Activated CD4-positive, alpha-beta T cell treated with anti-CD3 and anti-CD28 coated beads, Interleukin-2, amount 50 U/mL, for 24 hours (primary cell): Measurements from ENCODE around the gene ATP1A1.

ENCODE experiments used
- DNase-seq, 2 donors: peaks; one replicate each; pipeline ENCODE4 v3.0.0-alpha.2; 2020; ENCODE audit warnings: low read depth in 1 of 2, low spot score in 1 of 2

ATP1A1 gene

GRCh38 chr1:116343019-116343418 lies 30.0 kb upstream of the ATP1A1 start:
- no peak for DNase-seq

DNA sequence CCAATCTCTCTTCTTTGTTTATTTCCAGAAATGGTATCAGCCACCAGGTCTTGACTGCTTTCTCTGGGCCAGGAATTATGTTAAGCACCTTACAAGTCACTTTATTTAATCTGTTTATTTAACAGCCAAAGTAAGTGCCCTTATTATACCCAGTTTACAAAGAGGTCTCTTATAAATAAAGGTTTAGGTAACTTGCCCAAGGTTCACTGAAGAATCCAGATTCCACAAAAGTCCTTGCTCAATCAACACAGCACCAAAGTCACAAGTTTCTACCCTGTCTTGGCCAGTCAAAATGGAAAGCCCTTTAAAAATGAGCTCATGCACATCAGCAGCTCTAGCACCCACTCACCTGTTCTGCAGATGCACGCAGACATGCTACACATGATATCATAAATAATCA lies 28.0 kb upstream of the ATP1A1 start:
- no peak for DNase-seq

DNA sequence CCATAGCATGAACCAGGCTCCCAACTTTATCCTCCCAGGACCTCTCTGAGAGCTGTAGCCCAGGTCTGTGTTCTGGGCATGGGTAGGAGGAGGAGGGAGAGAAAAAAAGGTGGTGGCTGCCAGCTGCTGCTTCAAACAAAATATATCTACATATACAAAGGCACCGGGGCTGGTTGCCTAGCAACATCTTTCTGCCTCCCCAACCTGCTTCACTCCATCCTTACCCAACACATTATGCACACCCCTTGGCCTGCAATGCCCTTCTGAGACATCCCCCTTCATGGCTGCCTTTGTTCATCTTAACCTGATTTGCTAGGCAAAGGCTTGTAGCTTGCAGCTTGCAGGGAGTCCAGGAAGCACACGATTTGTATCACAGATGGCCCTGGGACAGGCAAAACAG lies 27.2 kb upstream of the ATP1A1 start:
- no peak for DNase-seq

- DNase-seq, result no peak
These were observed 25.9 kb upstream of the ATP1A1 start for GRCh38 chr1:116346943-116347673.

GRCh38 chr1:116347696-116348095 lies 25.3 kb upstream of the ATP1A1 start:
- DNase-seq, result no peak

DNA sequence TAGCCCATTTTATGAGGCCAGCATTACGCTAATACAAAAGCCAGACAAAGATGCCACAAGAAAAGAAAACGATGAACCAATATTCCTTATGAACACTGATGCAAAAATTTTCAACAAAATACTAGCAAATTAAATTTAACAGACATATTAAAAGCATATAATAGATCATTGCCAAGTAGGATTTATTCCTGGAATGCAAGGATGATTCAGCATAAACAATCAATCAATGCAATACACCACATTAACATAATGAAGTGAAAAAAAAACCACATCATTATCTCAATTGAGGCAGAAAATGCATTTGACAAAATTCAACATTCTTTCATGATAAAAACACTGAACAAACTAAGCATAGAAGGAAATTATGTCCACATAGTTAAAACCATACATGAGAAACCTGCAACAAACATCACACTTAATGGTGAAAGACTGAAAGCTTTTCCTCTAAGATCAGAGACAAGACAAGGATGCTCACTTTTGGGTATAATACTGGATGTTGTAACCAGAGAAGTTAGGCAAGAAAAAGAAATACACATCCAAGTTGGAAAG lies 22.9 kb upstream of the ATP1A1 start:
- DNase-seq, result no peak

DNA sequence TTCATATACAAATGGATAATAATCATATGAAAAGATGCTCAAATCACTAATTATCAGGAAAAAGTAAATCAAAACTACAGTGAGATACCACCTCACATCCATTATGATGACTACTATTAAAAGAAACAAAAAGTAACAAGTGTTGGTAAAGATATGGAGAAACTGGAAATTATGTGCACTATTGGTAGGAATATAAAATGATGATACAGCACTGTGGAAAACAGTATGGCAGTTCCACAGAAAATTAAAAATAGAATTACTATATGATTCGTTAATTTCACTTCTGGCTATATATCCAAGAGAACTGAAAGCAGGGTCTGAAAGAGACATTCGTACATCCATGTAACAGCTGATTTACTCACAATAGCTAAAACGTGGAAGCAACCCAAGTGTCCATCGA lies 21.1 kb upstream of the ATP1A1 start:
- DNase-seq, result no peak

GRCh38 chr1:116352349-116352813 lies 20.7 kb upstream of the ATP1A1 start:
- DNase-seq, result no peak

GRCh38 chr1:116353155-116353554 lies 19.9 kb upstream of the ATP1A1 start:
- DNase-seq, result no peak

DNA sequence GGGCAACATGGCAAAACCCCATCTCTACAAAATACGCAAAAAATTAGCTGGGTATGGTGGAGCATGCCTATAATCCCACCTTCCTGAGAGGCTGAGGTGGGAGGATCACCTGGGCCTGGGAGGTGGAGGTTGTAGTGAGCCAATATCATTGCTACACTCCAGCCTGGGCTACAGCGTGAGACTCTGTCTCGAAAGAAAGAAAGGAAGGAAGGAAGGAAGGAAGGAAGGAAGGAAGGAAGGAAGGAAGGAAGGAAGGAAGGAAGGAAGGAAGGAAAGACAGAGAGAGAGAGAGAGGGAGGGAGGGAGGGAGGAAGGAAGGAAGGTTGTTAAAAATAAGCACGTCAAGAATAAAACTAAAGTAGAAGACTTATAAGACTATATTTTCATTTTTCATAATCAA lies 17.0 kb upstream of the ATP1A1 start:
- no peak for DNase-seq

- no peak for DNase-seq
These were observed 16.4 kb upstream of the ATP1A1 start for GRCh38 chr1:116356673-116357072.

- DNase-seq, result no peak
These were observed 15.6 kb upstream of the ATP1A1 start for GRCh38 chr1:116357487-116357886.

DNA sequence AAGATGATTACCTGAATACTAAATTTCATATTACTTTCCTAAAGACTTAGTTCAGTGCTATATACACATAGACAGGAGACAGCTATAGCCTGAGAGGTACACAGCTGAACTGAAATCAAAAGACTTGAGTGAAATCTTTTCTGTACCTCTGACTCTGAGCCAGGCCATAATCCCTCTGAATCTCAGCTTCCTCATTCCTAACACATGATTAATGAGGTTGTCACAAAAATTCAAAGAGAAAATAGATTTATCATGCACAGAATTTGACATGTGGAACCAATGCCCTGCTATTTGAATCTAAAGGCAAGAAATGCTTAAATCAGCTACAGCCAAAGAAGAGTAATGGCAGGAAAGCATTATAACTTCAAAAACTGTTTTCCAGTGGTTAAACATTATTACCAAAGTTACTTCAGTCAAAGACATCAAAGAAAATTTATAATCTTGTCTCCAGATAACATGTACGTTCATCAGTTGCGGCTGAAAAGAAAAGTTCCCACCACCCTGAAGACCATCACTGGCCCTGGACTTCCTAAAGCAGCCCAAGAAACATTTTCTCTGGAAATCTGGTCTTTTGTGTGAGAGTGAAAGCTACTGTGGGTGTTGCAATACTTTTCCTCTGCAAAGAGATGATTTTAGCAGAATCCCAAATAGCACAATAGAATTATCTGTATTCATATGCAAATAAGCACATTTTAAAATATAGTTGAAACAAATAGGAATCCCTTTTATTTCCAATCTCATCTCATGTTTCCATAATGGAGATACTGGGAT lies 13.8 kb upstream of the ATP1A1 start:
- no peak for DNase-seq

- no peak for DNase-seq
These were observed 13.2 kb upstream of the ATP1A1 start for GRCh38 chr1:116359871-116360270.

DNA sequence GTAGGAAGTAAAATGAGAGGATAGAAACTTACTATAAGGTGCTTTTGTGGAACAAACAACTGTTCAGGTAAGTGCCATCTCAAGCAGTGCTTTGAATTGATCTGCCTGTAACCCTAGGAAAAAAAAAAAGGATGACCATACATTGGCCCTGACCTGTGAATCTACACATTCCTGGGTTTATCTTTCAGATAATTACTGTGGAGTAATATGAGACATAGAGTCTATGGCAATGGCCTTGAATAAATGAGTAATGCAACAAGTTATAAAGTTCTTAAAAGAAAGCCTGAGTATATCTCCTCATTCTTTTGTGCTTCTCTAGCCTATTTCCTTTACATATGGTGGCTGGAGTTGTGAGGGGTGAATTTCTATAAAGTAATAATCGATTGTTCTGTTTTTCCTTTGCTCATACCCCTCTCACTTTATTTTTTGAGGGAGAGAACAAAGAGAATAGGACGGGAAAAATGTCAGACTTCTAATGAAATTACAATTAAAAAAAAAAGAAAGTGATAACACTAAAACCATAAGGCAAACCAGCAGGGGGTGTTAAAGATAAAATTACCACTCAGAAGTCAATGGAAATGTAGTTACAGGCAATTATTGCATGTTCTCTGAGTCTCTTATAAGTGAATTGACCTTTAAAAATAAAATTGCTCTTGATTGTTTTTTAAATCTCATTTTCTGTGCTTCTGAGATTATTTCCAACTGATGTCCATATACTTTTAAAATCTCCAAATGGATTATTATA lies 12.4 kb upstream of the ATP1A1 start:
- DNase-seq, result no peak

GRCh38 chr1:116361648-116362047 lies 11.4 kb upstream of the ATP1A1 start:
- DNase-seq, result no peak

DNA sequence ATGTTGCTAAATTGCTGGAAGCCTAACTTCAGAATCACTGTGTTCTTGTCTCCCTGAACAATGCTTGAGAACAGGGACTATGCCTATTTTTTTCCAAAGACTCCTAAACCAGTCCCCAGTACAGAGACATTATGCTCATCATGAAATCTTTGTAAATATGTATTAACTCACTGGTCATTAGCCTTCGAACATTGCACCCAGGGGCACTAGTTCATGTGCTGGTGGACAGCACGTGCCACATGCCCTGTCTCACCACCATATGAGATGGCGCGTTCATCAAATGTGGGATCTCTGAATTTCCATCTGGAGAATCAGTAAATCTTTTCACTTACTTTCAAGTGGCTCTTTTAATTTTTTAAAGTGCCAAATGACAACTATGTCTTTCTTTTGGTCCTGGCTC lies 11.0 kb upstream of the ATP1A1 start:
- no peak for DNase-seq

- DNase-seq, result no peak
These were observed 7.7 kb upstream of the ATP1A1 start for GRCh38 chr1:116365353-116365780.

DNA sequence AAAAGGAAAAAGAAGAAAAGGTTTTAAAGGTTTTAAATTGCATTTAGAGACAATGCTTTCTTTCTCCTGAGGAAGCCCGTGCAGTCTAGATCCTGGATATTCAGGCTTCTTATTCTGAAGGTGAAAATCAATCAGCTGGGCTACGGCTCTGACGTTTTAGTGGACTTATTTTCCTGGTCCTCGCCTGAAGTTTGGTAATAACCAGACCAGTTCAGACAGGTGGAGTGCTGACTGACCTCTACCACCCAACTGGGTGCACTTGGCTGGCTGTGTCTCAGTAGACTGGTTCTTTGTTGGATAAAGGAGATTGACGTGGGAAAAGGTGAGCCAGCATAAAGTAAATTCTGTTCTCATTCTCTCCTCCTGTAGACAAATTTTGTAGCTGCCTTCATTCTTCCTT lies 7.2 kb upstream of the ATP1A1 start:
- DNase-seq, result no peak

- no peak for DNase-seq
These were observed 5.6 kb upstream of the ATP1A1 start for GRCh38 chr1:116367256-116367945.

DNA sequence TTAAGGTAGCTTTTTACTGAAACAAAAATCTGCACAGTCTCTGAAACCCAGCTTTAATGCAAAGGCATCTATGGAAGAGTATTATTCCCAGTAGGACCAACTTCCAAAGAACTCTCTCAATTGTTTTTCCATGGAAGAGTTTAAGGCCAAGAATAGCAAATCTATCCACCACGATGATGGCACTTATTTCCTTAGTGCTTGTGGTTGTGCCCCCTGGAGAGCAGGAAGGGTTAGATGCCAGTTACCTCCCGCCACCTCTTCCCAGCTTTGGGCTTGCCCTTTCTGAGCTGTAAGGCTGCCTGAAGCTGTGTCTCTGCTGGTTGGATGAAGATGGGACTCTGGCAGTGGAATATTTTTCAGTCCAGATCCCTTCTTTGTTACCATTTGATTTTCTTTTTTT lies 4.8 kb upstream of the ATP1A1 start:
- no peak for DNase-seq
